HepG2 (cell line): ENCODE measurements around the gene COL9A3. TPM values are rescaled to one million over a fixed set of nuclear protein-coding genes. Genes with fewer than 3 reads are reported as not detected.

ENCODE experiments used
- ATF1 ChIP-seq: IDR thresholded peaks from 2 replicates; pipeline ENCODE4 v1.6.1; 2016; ENCODE audit warnings: mild to moderate bottlenecking, control low read depth
- FOXO4 ChIP-seq: sonication (generic); formaldehyde crosslinking; conservative IDR thresholded peaks from 2 replicates; pipeline ENCODE4 v1.8.1; 2023; ENCODE audit warnings: missing genetic modification reagents
- HHEX ChIP-seq: IDR thresholded peaks from 2 replicates; pipeline ENCODE4 v1.6.1; 2016; ENCODE audit warnings: control low read depth
- HNF4G ChIP-seq, 2 experiments: sonication (generic) in 1 of 2; formaldehyde crosslinking in 1 of 2; IDR thresholded peaks; 2 replicates each; pipeline versions ENCODE4 v1.4.0 to v1.6.1; 2011 to 2020; ENCODE audit warnings: borderline replicate concordance in 2 of 2, low read depth in 2 of 2, mild to moderate bottlenecking in 2 of 2, low read length in 1 of 2, missing genetic modification reagents in 1 of 2, moderate library complexity in 1 of 2
- NFYB ChIP-seq: sonication (generic); formaldehyde crosslinking; IDR thresholded peaks from 2 replicates; pipeline ENCODE4 v1.4.0; 2020; ENCODE audit warnings: missing genetic modification reagents
- NR2F6 ChIP-seq, 2 experiments: IDR thresholded peaks; 2 replicates each; pipeline ENCODE4 v1.6.1; 2016; ENCODE audit warnings: antibody characterized with exemption in 1 of 2, mild to moderate bottlenecking in 1 of 2
- POLR2AphosphoS5 ChIP-seq: IDR thresholded peaks from 2 replicates; pipeline ENCODE4 v1.6.1; 2012; ENCODE audit warnings: low read depth, low read length
- RBM22 ChIP-seq: fragments of 200-400 bp; formaldehyde crosslinking; optimal IDR thresholded peaks from 2 replicates; pipeline ENCODE3; 2017; ENCODE audit warnings: mild to moderate bottlenecking, low read length, moderate library complexity
- TBL1XR1 ChIP-seq: fragments of 150-350 bp; IDR thresholded peaks from 2 replicates; pipeline ENCODE4 v1.6.1; 2014; ENCODE audit warnings: borderline replicate concordance, low read length; ENCODE audit not compliant: partially characterized antibody
- ZFP41 ChIP-seq: sonication (generic); formaldehyde crosslinking; IDR thresholded peaks from 2 replicates; pipeline ENCODE4 v1.4.0; 2020; ENCODE audit warnings: mild to moderate bottlenecking, missing genetic modification reagents, borderline replicate concordance
- ZMAT3 ChIP-seq: sonication (generic); formaldehyde crosslinking; conservative IDR thresholded peaks from 2 replicates; pipeline ENCODE4 v1.7.0; 2021; ENCODE audit warnings: missing genetic modification reagents
- ZNF276 ChIP-seq: sonication (generic); formaldehyde crosslinking; IDR thresholded peaks from 2 replicates; pipeline ENCODE4 v1.4.0; 2020; ENCODE audit warnings: mild to moderate bottlenecking, low read depth, missing genetic modification reagents
- ZNF382 ChIP-seq: sonication (generic); formaldehyde crosslinking; IDR thresholded peaks from 2 replicates; pipeline ENCODE4 v1.5.0; 2020; ENCODE audit warnings: missing genetic modification reagents, mild to moderate bottlenecking, borderline replicate concordance
- ZNF7 ChIP-seq: IDR thresholded peaks from 2 replicates; pipeline ENCODE4 v1.6.1; 2016; ENCODE audit warnings: missing biosample characterization, missing genetic modification reagents
- ZNF709 ChIP-seq: sonication (generic); formaldehyde crosslinking; IDR thresholded peaks from 2 replicates; pipeline ENCODE4 v1.5.0; 2020; ENCODE audit warnings: mild to moderate bottlenecking, missing genetic modification reagents
- ZNF788 ChIP-seq: sonication (generic); formaldehyde crosslinking; IDR thresholded peaks from 2 replicates; pipeline ENCODE4 v1.5.0; 2020; ENCODE audit warnings: mild to moderate bottlenecking, missing genetic modification reagents, borderline replicate concordance
- ZNF83 ChIP-seq: sonication (generic); formaldehyde crosslinking; IDR thresholded peaks from 2 replicates; pipeline ENCODE4 v1.4.0; 2020; ENCODE audit warnings: missing genetic modification reagents, mild to moderate bottlenecking, borderline replicate concordance
- ZSCAN22 ChIP-seq: sonication (generic); formaldehyde crosslinking; IDR thresholded peaks from 2 replicates; pipeline ENCODE4 v1.4.0; 2020; ENCODE audit warnings: mild to moderate bottlenecking, missing genetic modification reagents
- polyA plus RNA-seq, 8 experiments: library from polyadenylated mRNA; depleted of rRNA in 3 of 8; stranded (reverse) in 7 of 8; unstranded in 1 of 8; fragments of >200 nt; fragmentation: Illumina TruSeq in 4 of 8; extraction: Trizol in 4 of 8; gene quantifications; 2 replicates each; pipeline versions ENCODE4 v1.2.1 to v1.2.3, GENCODE V29; 2011 to 2016; ENCODE audit warnings: low read depth in 4 of 8, missing spikeins in 1 of 8, mixed read lengths in 1 of 8; ENCODE audit not compliant: insufficient read depth in 1 of 8
- total RNA-seq, 5 experiments: library from RNA; depleted of rRNA; stranded (reverse); fragments of >200 nt; fragmentation: Illumina TruSeq; extraction: Trizol; gene quantifications; 2 replicates each; pipeline ENCODE4 v1.2.3, GENCODE V29; 2016; ENCODE audit warnings: low read depth in 1 of 5
- TF ChIP-seq, protein P1 (sequence below): sonication (generic); formaldehyde crosslinking; IDR thresholded peaks from 2 replicates; pipeline ENCODE4 v1.8.1; 2023; ENCODE audit warnings: mild to moderate bottlenecking, missing genetic modification reagents
- TF ChIP-seq, protein P2 (sequence below): sonication (generic); formaldehyde crosslinking; IDR thresholded peaks from 2 replicates; pipeline ENCODE4 v1.5.0; 2020; ENCODE audit warnings: missing genetic modification reagents, mild to moderate bottlenecking, borderline replicate concordance
- TF ChIP-seq, protein P3 (sequence below): sonication (generic); formaldehyde crosslinking; IDR thresholded peaks from 2 replicates; pipeline ENCODE4 v1.9.0; 2021; ENCODE audit warnings: missing genetic modification reagents, mild to moderate bottlenecking, borderline replicate concordance

COL9A3 gene
- total and polyA plus RNA-seq, 2 of the 13 experiments (the other 11 are each of a cell fraction or from before 2014, with no cell fraction given) = 155 to 204 TPM

DNA sequence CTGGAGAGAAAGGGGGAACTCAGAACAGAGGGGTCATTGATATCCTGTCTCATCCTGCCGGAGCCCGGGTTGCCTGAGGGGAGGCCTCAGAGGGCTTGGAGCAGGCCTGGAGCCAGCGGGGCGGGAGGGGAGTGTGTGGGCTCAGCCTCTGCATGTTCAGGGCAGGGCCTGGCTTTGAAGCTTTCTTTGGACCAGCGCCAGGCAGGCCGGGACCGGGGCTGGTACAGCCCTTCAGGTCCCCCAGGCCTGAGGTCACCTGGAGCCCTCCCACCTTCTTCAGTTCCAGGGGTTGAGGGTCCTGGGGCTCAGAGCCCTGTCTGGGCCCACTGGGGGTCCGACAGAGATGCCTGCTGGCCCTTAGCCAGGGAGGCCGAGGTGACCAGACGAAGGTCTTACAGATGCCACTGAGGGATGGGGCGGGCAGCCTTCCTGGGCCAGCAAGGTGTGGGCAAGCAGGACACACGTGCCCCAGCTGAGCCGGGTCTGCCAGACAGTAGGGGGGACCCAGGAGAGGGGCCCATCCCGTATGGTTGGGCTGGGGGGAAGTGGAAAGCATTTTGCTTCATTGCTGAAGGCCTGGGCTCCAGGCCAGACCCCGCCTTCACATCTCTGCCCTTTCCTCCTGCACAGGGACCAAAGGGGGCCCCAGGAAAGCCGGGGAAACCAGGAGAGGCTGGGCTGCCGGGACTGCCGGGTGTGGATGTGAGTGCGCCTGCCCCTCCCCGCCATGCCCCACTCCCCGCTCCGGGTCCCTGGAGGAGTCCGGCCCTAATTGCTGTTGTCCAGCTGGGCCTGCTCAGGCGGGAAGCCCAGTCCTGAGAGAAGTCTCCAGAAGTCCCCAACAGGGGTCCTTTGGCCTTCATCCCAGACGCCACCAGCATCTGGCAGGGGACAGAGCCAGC is 2.0 kb downstream of the COL9A3 start (continued):
- no peak for TF ChIP-seq ZNF276 (CRISPR knock-in tag)
- peak; percentile 34; the same call in 1 of the 2 replicates for TF ChIP-seq NR2F6 (IDR thresholded peaks at IDR 0.05)
- peak; percentile 70; the same call in 1 of the 2 replicates for TF ChIP-seq NR2F6 (CRISPR knock-in tag; IDR thresholded peaks at IDR 0.05)
- peak; percentile 69; the same call in 1 of the 2 replicates for TF ChIP-seq ZNF788 (CRISPR knock-in tag)
- no peak for TF ChIP-seq ATF1
- peak; percentile 88; the same call in 1 of the 2 replicates for TF ChIP-seq ZFP41 (CRISPR knock-in tag)
- TF ChIP-seq, protein P1, sequence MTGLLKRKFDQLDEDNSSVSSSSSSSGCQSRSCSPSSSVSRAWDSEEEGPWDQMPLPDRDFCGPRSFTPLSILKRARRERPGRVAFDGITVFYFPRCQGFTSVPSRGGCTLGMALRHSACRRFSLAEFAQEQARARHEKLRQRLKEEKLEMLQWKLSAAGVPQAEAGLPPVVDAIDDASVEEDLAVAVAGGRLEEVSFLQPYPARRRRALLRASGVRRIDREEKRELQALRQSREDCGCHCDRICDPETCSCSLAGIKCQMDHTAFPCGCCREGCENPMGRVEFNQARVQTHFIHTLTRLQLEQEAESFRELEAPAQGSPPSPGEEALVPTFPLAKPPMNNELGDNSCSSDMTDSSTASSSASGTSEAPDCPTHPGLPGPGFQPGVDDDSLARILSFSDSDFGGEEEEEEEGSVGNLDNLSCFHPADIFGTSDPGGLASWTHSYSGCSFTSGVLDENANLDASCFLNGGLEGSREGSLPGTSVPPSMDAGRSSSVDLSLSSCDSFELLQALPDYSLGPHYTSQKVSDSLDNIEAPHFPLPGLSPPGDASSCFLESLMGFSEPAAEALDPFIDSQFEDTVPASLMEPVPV (CRISPR knock-in tag) = peak; percentile 70
- no peak for TF ChIP-seq ZSCAN22 (CRISPR knock-in tag)
- TF ChIP-seq ZNF7 (CRISPR knock-in tag) = peak; percentile 3; the same call in 1 of the 2 replicates
- no peak for TF ChIP-seq RBM22
- no peak for TF ChIP-seq ZMAT3
- TF ChIP-seq ZNF382 (CRISPR knock-in tag) = no peak
- no peak; the same call in 1 of the 2 replicates for TF ChIP-seq ZNF83 (CRISPR knock-in tag)
- TF ChIP-seq, protein P2, sequence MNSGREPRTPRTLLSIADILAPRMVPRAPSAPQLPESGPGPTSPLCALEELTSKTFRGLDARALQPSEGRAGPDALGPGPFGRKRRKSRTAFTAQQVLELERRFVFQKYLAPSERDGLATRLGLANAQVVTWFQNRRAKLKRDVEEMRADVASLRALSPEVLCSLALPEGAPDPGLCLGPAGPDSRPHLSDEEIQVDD = no peak
- no peak for TF ChIP-seq POLR2AphosphoS5
- TF ChIP-seq FOXO4 (CRISPR knock-in tag) = no peak
- no peak for TF ChIP-seq HHEX (CRISPR knock-in tag)
- TF ChIP-seq HNF4G (IDR thresholded peaks at IDR 0.05; ENCODE audit: borderline replicate concordance, low read depth, low read length) = peak; percentile 12; the same call in 1 of the 2 replicates
- no peak for TF ChIP-seq HNF4G (CRISPR knock-in tag; IDR thresholded peaks at IDR 0.05; ENCODE audit: borderline replicate concordance, low read depth)
- TF ChIP-seq NFYB = no peak
- TF ChIP-seq TBL1XR1 = no peak
- no peak for TF ChIP-seq ZNF709 (CRISPR knock-in tag)
- TF ChIP-seq, protein P3, sequence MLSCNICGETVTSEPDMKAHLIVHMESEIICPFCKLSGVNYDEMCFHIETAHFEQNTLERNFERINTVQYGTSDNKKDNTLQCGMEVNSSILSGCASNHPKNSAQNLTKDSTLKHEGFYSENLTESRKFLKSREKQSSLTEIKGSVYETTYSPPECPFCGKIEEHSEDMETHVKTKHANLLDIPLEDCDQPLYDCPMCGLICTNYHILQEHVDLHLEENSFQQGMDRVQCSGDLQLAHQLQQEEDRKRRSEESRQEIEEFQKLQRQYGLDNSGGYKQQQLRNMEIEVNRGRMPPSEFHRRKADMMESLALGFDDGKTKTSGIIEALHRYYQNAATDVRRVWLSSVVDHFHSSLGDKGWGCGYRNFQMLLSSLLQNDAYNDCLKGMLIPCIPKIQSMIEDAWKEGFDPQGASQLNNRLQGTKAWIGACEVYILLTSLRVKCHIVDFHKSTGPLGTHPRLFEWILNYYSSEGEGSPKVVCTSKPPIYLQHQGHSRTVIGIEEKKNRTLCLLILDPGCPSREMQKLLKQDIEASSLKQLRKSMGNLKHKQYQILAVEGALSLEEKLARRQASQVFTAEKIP (CRISPR knock-in tag) = no peak
